GM21825 (cell line): ENCODE results near the gene SEMA3B.

Source experiments
- ATAC-seq: cut with Tn5 transposase; IDR thresholded peaks from one replicate; pipeline ENCODE4 v1.9.1; 2021; ENCODE audit warnings: mild to moderate bottlenecking, moderate library complexity; ENCODE audit not compliant: unreplicated experiment

The SEMA3B gene

GRCh38 chr3:50327129-50327528 is 58.2 kb downstream of the SEMA3B start:
- ATAC-seq, result no peak
